Fibroblast of lung (primary cell): Measurements from ENCODE around the gene SLAMF1. TPM values are rescaled to one million over a fixed set of nuclear protein-coding genes. Genes with fewer than 3 reads are reported as not detected.

Experiments
- DNase-seq, 2 donors: peaks; one replicate each; pipeline versions ENCODE4 v3.0.0 to v3.0.0-alpha.2; 2010; ENCODE audit warnings: low read depth in 2 of 2
- H2AFZ ChIP-seq: 2 replicates; pipeline ENCODE4 v1.5.1; 2012; ENCODE audit warnings: low read length, control low read depth, inconsistent platforms
- H3K27ac ChIP-seq: 2 replicates; pipeline ENCODE4 v1.5.1; 2011; ENCODE audit warnings: low read length, control low read depth; ENCODE audit not compliant: insufficient read depth
- H3K27me3 ChIP-seq: 2 replicates; pipeline ENCODE4 v1.5.1; 2011; ENCODE audit warnings: mild to moderate bottlenecking, low read length; ENCODE audit not compliant: control insufficient read depth, insufficient read depth
- H3K36me3 ChIP-seq: 2 replicates; pipeline ENCODE4 v1.5.1; 2011; ENCODE audit warnings: low read length; ENCODE audit not compliant: control insufficient read depth, insufficient read depth
- H3K4me1 ChIP-seq: 2 replicates; pipeline ENCODE4 v1.5.1; 2011; ENCODE audit warnings: low read length; ENCODE audit not compliant: control insufficient read depth, insufficient read depth; ENCODE audit errors: extremely low read depth
- H3K4me2 ChIP-seq: 2 replicates; pipeline ENCODE4 v1.5.1; 2011; ENCODE audit warnings: low read length, control low read depth; ENCODE audit not compliant: insufficient read depth; ENCODE audit errors: extremely low read depth
- H3K4me3 ChIP-seq, 4 experiments: fragments of 200-600 bp in 1 of 4; sonication (generic) in 1 of 4; replicated peaks in 1 of 4; 2 replicates each; pipeline ENCODE4 v1.5.1; 2011 to 2016; ENCODE audit warnings: low read length in 4 of 4, low read depth in 3 of 4, mild to moderate bottlenecking in 3 of 4, control low read depth in 2 of 4, inconsistent platforms in 1 of 4, mixed read lengths in 1 of 4; ENCODE audit not compliant: insufficient read depth in 1 of 4; ENCODE audit errors: control extremely low read depth in 1 of 4
- H3K79me2 ChIP-seq: 2 replicates; pipeline ENCODE4 v1.5.1; 2012; ENCODE audit warnings: mild to moderate bottlenecking, low read length, inconsistent platforms; ENCODE audit not compliant: control insufficient read depth, insufficient read depth
- H3K9ac ChIP-seq: 2 replicates; pipeline ENCODE4 v1.5.1; 2011; ENCODE audit warnings: mild to moderate bottlenecking, low read length, control low read depth; ENCODE audit not compliant: insufficient read depth
- H3K9me3 ChIP-seq: 2 replicates; pipeline ENCODE4 v1.5.1; 2012; ENCODE audit warnings: low read depth, low read length; ENCODE audit not compliant: control insufficient read depth, insufficient read depth
- H4K20me1 ChIP-seq: 2 replicates; pipeline ENCODE4 v1.5.1; 2011; ENCODE audit warnings: low read length; ENCODE audit not compliant: control insufficient read depth, insufficient read depth; ENCODE audit errors: extremely low read depth
- EZH2 ChIP-seq: IDR thresholded peaks from 2 replicates; pipeline ENCODE4 v1.5.1; 2012; ENCODE audit warnings: low read length, control low read depth, mild to moderate bottlenecking; ENCODE audit errors: missing control alignments
- polyA plus RNA-seq, 2 donors: library from polyadenylated mRNA; depleted of rRNA in 1 of 2; stranded (reverse) in 1 of 2; unstranded in 1 of 2; fragments of >200 nt; gene quantifications; 2 replicates each; pipeline ENCODE4 v1.2.1, GENCODE V29; 2011 to 2012; ENCODE audit warnings: missing spikeins in 1 of 2
- total RNA-seq: library from RNA; depleted of rRNA; stranded (reverse); fragments of >200 nt; gene quantifications from 2 replicates; pipeline ENCODE4 v1.2.1, GENCODE V29; 2014
- TF ChIP-seq, protein P1 (sequence below), 2 donors: IDR thresholded peaks in 1 of 2; conservative IDR thresholded peaks in 1 of 2; 1 replicate in 1 of 2; 2 replicates in 1 of 2; pipeline ENCODE4 v1.5.1; 2011 to 2012; ENCODE audit warnings: low read length in 2 of 2, control low read depth in 1 of 2, inconsistent platforms in 1 of 2, low read depth in 1 of 2, mild to moderate bottlenecking in 1 of 2

SLAMF1 gene
- total and polyA plus RNA-seq, 2 donors (not counting 1 experiment from before 2014, with no cell fraction given), result not detected

DNA sequence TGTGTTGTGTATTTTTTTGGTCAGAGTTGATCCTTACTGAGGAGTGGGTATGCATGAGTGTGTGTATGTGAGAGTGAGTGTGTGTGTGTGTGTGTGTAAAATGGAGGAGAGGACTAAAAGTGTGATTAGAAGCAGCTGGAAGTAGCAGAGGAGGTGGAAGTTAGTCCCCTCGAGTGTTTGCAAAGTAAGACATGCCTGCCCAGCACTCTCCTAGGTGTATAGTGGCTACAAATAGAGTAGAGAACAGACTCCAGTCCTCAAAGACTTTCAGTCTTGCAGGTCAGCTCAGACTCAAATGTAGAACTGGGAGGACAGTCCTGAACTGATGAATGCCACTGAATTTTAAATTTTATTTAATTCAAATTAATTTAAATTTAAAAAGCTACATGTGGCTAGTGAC is 28.5 kb downstream of the SLAMF1 start:
- Histone ChIP-seq H3K4me2 (no peak overlapping the region), H3K27ac (no peak overlapping the region), H3K9me3 (no peaks in the 10 kb centered on the region), H3K9ac (no peak overlapping the region), H3K36me3 (no peaks in the 10 kb centered on the region), H3K4me1 (no peaks in the 10 kb centered on the region), H3K79me2 (no peaks in the 10 kb centered on the region), H4K20me1 (no peaks in the 10 kb centered on the region), H3K27me3 (no peaks in the 10 kb centered on the region), H3K4me3 (no peak overlapping the region), H2AFZ (no peak overlapping the region)
- TF ChIP-seq, protein P1, sequence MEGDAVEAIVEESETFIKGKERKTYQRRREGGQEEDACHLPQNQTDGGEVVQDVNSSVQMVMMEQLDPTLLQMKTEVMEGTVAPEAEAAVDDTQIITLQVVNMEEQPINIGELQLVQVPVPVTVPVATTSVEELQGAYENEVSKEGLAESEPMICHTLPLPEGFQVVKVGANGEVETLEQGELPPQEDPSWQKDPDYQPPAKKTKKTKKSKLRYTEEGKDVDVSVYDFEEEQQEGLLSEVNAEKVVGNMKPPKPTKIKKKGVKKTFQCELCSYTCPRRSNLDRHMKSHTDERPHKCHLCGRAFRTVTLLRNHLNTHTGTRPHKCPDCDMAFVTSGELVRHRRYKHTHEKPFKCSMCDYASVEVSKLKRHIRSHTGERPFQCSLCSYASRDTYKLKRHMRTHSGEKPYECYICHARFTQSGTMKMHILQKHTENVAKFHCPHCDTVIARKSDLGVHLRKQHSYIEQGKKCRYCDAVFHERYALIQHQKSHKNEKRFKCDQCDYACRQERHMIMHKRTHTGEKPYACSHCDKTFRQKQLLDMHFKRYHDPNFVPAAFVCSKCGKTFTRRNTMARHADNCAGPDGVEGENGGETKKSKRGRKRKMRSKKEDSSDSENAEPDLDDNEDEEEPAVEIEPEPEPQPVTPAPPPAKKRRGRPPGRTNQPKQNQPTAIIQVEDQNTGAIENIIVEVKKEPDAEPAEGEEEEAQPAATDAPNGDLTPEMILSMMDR (conservative IDR thresholded peaks at IDR 0.05 in 1 of 2, IDR thresholded peaks at IDR 0.05 in 1 of 2; ENCODE audit: low read depth in 1 of 2, low read length in 2 of 2), result no peak
- TF ChIP-seq EZH2, result no peak
- no peak for DNase-seq

GRCh38 chr1:160615660-160616059 is 31.2 kb downstream of the SLAMF1 start:
- H4K20me1 ChIP-seq, result no peaks in the 10 kb centered on the region
- no peak overlapping the region for H3K4me2 ChIP-seq
- no peak overlapping the region for H3K27ac ChIP-seq
- H2AFZ ChIP-seq, result no peak overlapping the region
- TF ChIP-seq EZH2, result no peak
- TF ChIP-seq, protein P1 (conservative IDR thresholded peaks at IDR 0.05 in 1 of 2, IDR thresholded peaks at IDR 0.05 in 1 of 2; ENCODE audit: low read depth in 1 of 2, low read length in 2 of 2), result no peak
- H3K4me1 ChIP-seq, result no peaks in the 10 kb centered on the region
- H3K27me3 ChIP-seq, result no peaks in the 10 kb centered on the region
- no peak overlapping the region for H3K9ac ChIP-seq
- H3K36me3 ChIP-seq, result no peaks in the 10 kb centered on the region
- no peak for DNase-seq
- H3K79me2 ChIP-seq, result no peaks in the 10 kb centered on the region
- H3K4me3 ChIP-seq, result no peak overlapping the region
- H3K9me3 ChIP-seq, result no peaks in the 10 kb centered on the region

GRCh38 chr1:160614410-160614809 is 32.4 kb downstream of the SLAMF1 start:
- no peak for DNase-seq
- no peaks in the 10 kb centered on the region for H3K9me3 ChIP-seq
- no peak for TF ChIP-seq EZH2
- TF ChIP-seq, protein P1 (conservative IDR thresholded peaks at IDR 0.05 in 1 of 2, IDR thresholded peaks at IDR 0.05 in 1 of 2; ENCODE audit: low read depth in 1 of 2, low read length in 2 of 2), result no peak

More at GRCh38 chr1:160614410-160614809, 32.4 kb downstream of the SLAMF1 start:
- Histone ChIP-seq H3K79me2 (no peaks in the 10 kb centered on the region), H3K4me2 (no peak overlapping the region), H4K20me1 (no peaks in the 10 kb centered on the region), H3K4me1 (no peaks in the 10 kb centered on the region), H2AFZ (no peak overlapping the region), H3K36me3 (no peaks in the 10 kb centered on the region), H3K9ac (no peak overlapping the region), H3K27ac (no peak overlapping the region), H3K4me3 (no peak overlapping the region), H3K27me3 (no peaks in the 10 kb centered on the region)
